Activated CD8-positive, alpha-beta T cell treated with anti-CD3 and anti-CD28 coated beads for 36 hours (primary cell): Measurements from ENCODE around the gene IRF2. TPM values are rescaled to one million over a fixed set of nuclear protein-coding genes. Genes with fewer than 3 reads are reported as not detected.

Experiments
- ATAC-seq: fragments of 200-7000 bp; cut with Tn5 transposase; one replicate; pipeline ENCODE4 v1.10.0; 2021; ENCODE audit warnings: mild to moderate bottlenecking, moderate library complexity
- CTCF ChIA-PET: fragments of 350-600 bp; sonication (Branson Sonifier 250); formaldehyde crosslinking; loops from one replicate; lab custom pipeline; 2021; ENCODE audit warnings: antibody characterized with exemption; lab: Charles Lee
- POLR2A ChIA-PET: fragments of 350-600 bp; sonication (Branson Sonifier 250); formaldehyde crosslinking; loops from one replicate; lab custom pipeline; 2021; ENCODE audit warnings: antibody characterized with exemption; lab: Charles Lee
- DNase-seq: peaks from one replicate; pipeline ENCODE4 v3.0.0-alpha.2; 2020
- H3K27ac Mint-ChIP-seq: one replicate; pipeline ENCODE4 v1.8.0; 2021; ENCODE audit warnings: mild to moderate bottlenecking, mixed read lengths
- H3K27me3 Mint-ChIP-seq: one replicate; pipeline ENCODE4 v1.8.0; 2021; ENCODE audit warnings: mixed read lengths
- H3K36me3 Mint-ChIP-seq: one replicate; pipeline ENCODE4 v1.8.0; 2021; ENCODE audit warnings: low read depth, mixed read lengths
- H3K4me1 Mint-ChIP-seq: one replicate; pipeline ENCODE4 v1.8.0; 2021; ENCODE audit warnings: low read depth, mixed read lengths
- H3K4me3 Mint-ChIP-seq: one replicate; pipeline ENCODE4 v1.8.0; 2021; ENCODE audit warnings: mild to moderate bottlenecking, moderate library complexity, mixed read lengths
- H3K9me3 Mint-ChIP-seq: one replicate; pipeline ENCODE4 v1.8.0; 2021; ENCODE audit warnings: mixed read lengths
- intact Hi-C: fragments of 100-400 bp; cut with micrococcal nuclease; formaldehyde crosslinking; loops from one replicate; pipeline ENCODE4 v1.10.0; 2022
- total RNA-seq, 2 experiments: library from RNA; stranded (reverse); gene quantifications; one replicate each; pipeline ENCODE4 v1.2.3, GENCODE V29; 2021
- TF ChIP-seq, protein P1 (sequence below): fragments of 200-600 bp; IDR thresholded peaks from one replicate; pipeline ENCODE4 v1.8.0; 2022; ENCODE audit warnings: antibody characterized with exemption, mild to moderate bottlenecking

IRF2 gene
- total RNA-seq, 2 experiments from 2014 or later: 48.1 to 56.4 TPM

DNA sequence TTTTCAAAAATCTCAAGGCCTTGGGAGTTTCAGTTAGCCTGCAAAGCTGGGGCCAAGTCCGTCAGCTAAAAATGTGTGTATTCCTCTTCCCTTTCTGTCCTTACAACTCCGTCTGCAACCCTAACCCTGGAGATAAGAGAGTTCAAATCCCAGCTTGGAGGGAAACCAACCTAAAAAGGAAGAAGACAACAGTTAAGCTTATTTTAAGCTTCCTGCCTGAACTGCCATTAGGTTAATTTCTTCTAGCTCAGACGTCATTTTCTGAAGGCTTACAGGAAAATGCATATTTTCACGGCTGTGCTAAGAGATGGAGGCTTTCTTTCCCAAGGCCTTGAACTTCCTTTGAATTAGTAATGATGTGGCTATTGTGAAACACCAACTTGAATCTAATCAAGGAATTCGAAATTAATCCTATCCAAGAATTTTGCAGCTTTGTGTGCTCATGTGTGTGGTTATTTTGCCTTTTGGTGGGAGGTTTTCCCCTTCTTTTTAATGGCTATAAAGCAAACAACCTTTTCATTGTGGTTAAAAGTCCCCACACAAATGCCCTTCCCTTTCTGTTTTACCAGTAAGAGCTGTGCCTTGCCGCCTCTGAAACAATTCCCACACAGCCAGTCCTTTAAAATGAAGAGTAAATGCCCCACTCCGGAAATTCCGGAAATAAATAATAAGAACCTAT lies 103.5 kb downstream of the IRF2 start:
- intact Hi-C loops: no loop called here
- ChIA-PET POLR2A (no interaction called here), CTCF (interaction anchor here (0.7 to 1.7 kb wide), 5 partner anchors 13 to 280 kb away, joined by 3 to 4 read pairs (median 3); no protein-coding TSS in a partner anchor)
- TF ChIP-seq, protein P1, sequence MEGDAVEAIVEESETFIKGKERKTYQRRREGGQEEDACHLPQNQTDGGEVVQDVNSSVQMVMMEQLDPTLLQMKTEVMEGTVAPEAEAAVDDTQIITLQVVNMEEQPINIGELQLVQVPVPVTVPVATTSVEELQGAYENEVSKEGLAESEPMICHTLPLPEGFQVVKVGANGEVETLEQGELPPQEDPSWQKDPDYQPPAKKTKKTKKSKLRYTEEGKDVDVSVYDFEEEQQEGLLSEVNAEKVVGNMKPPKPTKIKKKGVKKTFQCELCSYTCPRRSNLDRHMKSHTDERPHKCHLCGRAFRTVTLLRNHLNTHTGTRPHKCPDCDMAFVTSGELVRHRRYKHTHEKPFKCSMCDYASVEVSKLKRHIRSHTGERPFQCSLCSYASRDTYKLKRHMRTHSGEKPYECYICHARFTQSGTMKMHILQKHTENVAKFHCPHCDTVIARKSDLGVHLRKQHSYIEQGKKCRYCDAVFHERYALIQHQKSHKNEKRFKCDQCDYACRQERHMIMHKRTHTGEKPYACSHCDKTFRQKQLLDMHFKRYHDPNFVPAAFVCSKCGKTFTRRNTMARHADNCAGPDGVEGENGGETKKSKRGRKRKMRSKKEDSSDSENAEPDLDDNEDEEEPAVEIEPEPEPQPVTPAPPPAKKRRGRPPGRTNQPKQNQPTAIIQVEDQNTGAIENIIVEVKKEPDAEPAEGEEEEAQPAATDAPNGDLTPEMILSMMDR: no peak
- Mint-ChIP-seq H3K27ac (no peak overlapping the region), H3K4me3 (no peak overlapping the region), H3K4me1 (peaks cover 20% of the 10 kb centered on the region), H3K36me3 (no peaks in the 10 kb centered on the region), H3K9me3 (no peaks in the 10 kb centered on the region), H3K27me3 (no peaks in the 10 kb centered on the region)
- no peak for ATAC-seq
- no peak for DNase-seq

DNA sequence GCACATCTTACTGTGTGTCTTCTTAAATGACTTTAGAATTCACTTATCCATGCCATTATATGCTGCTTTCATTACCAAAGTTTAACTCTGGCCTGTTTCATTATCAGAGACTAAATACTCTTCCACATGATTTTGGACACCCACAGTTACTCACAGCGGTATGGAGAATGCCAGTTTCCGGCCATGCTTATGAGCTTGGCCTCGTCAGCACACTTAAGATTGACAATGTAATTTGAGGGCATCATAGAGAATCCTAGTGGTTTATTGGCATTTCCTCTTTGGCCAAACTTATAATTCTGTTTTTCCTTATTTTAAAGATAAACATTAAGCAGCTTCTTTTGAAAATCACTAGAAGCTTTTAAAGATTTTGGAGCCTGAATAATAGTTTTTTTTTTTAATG lies 104.5 kb downstream of the IRF2 start:
- ChIA-PET CTCF (interaction anchor here (0.7 to 1.7 kb wide), 3 partner anchors 21 to 122 kb away, joined by 3 to 4 read pairs (median 4); no protein-coding TSS in a partner anchor), POLR2A (interaction anchor here (0.6 kb wide), 1 partner anchor 22 kb away, joined by 3 read pairs; no protein-coding TSS in a partner anchor)
- intact Hi-C loops: no loop called here

DNA sequence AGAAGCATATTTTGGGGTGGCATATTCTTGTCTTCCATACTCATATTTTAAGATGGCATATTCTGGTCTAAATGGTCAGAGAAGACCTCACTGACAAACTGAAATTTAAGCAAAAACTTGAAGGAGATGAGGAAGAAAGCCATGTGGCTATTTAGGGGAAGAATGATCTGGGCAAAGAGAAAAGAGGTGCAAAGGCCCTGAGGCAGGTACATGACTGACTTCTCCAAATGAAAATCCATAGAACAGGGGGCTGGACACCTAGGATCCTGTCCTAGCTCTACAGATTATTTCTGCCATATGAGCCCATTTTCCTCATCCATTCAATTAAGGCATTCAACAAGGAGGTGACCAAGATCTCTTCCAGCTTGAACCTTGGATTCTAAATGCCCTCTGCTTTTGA lies 105.6 kb downstream of the IRF2 start:
- no peak overlapping the region for H3K4me3 Mint-ChIP-seq
- CTCF ChIA-PET: interaction anchor here (1.4 to 1.6 kb wide), 2 partner anchors 27 to 54 kb away, joined by 3 to 5 read pairs; no protein-coding TSS in a partner anchor
- H3K36me3 Mint-ChIP-seq: no peaks in the 10 kb centered on the region
- peaks cover 4% of the 10 kb centered on the region for H3K4me1 Mint-ChIP-seq
- H3K27ac Mint-ChIP-seq: no peak overlapping the region
- DNase-seq: no peak
- POLR2A ChIA-PET: no interaction called here
- no peaks in the 10 kb centered on the region for H3K27me3 Mint-ChIP-seq
- H3K9me3 Mint-ChIP-seq: no peaks in the 10 kb centered on the region
- intact Hi-C loops: no loop called here
- no peak for ATAC-seq
- TF ChIP-seq, protein P1: no peak

More for the DNA sequence above, 104.5 kb downstream of the IRF2 start:
- H3K36me3 Mint-ChIP-seq: no peaks in the 10 kb centered on the region
- H3K27ac Mint-ChIP-seq: no peak overlapping the region
- no peaks in the 10 kb centered on the region for H3K9me3 Mint-ChIP-seq
- ATAC-seq (no peak), DNase-seq (no peak)
- H3K4me3 Mint-ChIP-seq: no peak overlapping the region
- H3K4me1 Mint-ChIP-seq: peaks cover 12% of the 10 kb centered on the region
- no peaks in the 10 kb centered on the region for H3K27me3 Mint-ChIP-seq
- TF ChIP-seq, protein P1: no peak

DNA sequence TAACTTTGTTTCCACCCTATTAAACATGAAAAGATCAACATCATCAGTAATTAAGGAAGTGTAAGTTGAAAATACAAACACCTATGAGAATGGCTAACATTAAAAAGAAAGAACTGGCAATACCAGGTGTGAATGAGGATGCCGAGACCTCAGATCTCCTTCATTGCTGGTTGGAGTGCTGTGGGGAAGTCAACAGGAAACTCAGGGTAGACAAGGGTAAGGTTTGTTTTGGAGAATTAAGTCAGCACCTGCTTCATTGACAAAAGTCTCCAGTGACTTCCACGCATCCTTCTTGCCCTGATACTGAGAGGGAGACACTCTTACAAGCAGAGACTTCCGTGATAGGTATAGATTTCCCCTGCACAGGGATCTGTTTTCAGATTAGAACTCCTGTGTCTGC lies 106.1 kb downstream of the IRF2 start:
- Mint-ChIP-seq H3K27ac (no peak overlapping the region), H3K4me3 (no peak overlapping the region), H3K36me3 (no peaks in the 10 kb centered on the region), H3K27me3 (no peaks in the 10 kb centered on the region), H3K9me3 (no peaks in the 10 kb centered on the region), H3K4me1 (peaks cover under 1% of the 10 kb centered on the region)
- no peak for ATAC-seq
- intact Hi-C loops: no loop called here
- DNase-seq: no peak
- POLR2A ChIA-PET: no interaction called here
- TF ChIP-seq, protein P1: no peak
- CTCF ChIA-PET: interaction anchor here (1.4 to 1.6 kb wide), 2 partner anchors 27 to 53 kb away, joined by 3 to 5 read pairs; no protein-coding TSS in a partner anchor
